T-cell (primary cell): Measurements from ENCODE around the gene RNF38. TPM values are rescaled to one million over a fixed set of nuclear protein-coding genes. Genes with fewer than 3 reads are reported as not detected.

Experiments
- ATAC-seq, 4 experiments: fragments of 200-7000 bp in 3 of 4; fragments of 150-1000 bp in 1 of 4; cut with Tn5 transposase; replicated peaks in 1 of 4; 1 replicate in 3 of 4; 2 replicates in 1 of 4; pipeline ENCODE4 v1.10.0; 2021; ENCODE audit warnings: moderate library complexity in 3 of 4, mild to moderate bottlenecking in 2 of 4, moderate number of reproducible peaks in 1 of 4
- CTCF ChIA-PET, 2 donors: fragments of 300-600 bp; sonication (Branson Sonifier 250); formaldehyde crosslinking; loops; one replicate each; lab custom pipeline; 2022; ENCODE audit warnings: antibody characterized with exemption in 2 of 2; lab: Charles Lee
- POLR2A ChIA-PET, 2 donors: fragments of 300-600 bp; sonication (Branson Sonifier 250); formaldehyde crosslinking; loops; one replicate each; lab custom pipeline; 2022; ENCODE audit warnings: antibody characterized with exemption in 2 of 2; lab: Charles Lee
- DNase-seq, 35 experiments: peaks; one replicate each; pipeline versions ENCODE4 v3.0.0 to v3.0.0-alpha.2; 2013 to 2023
- H3K27ac ChIP-seq: one replicate; pipeline ENCODE4 v1.5.1; 2013; ENCODE audit warnings: low read length
- H3K27me3 ChIP-seq, 2 experiments: replicated peaks in 1 of 2; 1 replicate in 1 of 2; 2 replicates in 1 of 2; pipeline versions ENCODE4 v1.6.1 to v1.7.0; 2013; ENCODE audit warnings: low read length in 1 of 2, mixed read lengths in 1 of 2; ENCODE audit not compliant: control insufficient read depth in 2 of 2, insufficient read depth in 2 of 2; ENCODE audit errors: extremely low read depth in 1 of 2
- H3K36me3 ChIP-seq, 2 donors: 1 replicate in 1 of 2; 2 replicates in 1 of 2; pipeline versions ENCODE4 v1.6.1 to v1.7.0; 2013; ENCODE audit warnings: low read length in 1 of 2; ENCODE audit not compliant: control insufficient read depth in 2 of 2, insufficient read depth in 1 of 2; ENCODE audit errors: extremely low read depth in 1 of 2
- H3K4me1 ChIP-seq, 2 experiments: 1 replicate in 1 of 2; 2 replicates in 1 of 2; pipeline versions ENCODE4 v1.6.1 to v1.7.0; 2013; ENCODE audit warnings: low read length in 2 of 2, mixed read lengths in 1 of 2; ENCODE audit not compliant: insufficient read depth in 2 of 2, control insufficient read depth in 1 of 2; ENCODE audit errors: extremely low read depth in 1 of 2
- H3K4me3 ChIP-seq, 2 donors: 1 replicate in 1 of 2; 2 replicates in 1 of 2; pipeline versions ENCODE4 v1.5.1 to v1.7.0; 2013; ENCODE audit warnings: mild to moderate bottlenecking in 2 of 2, low read length in 1 of 2, moderate library complexity in 1 of 2; ENCODE audit not compliant: control insufficient read depth in 1 of 2; ENCODE audit errors: extremely low read depth in 1 of 2
- H3K9me3 ChIP-seq: 2 replicates; pipeline ENCODE4 v1.7.0; 2013
- H3K27ac Mint-ChIP-seq, 2 donors: one replicate each; pipeline ENCODE4 v1.8.0; 2020 to 2021; ENCODE audit warnings: mild to moderate bottlenecking in 2 of 2, mixed read lengths in 2 of 2
- H3K27me3 Mint-ChIP-seq, 2 donors: one replicate each; pipeline ENCODE4 v1.8.0; 2021 to 2022; ENCODE audit warnings: mixed read lengths in 2 of 2
- H3K36me3 Mint-ChIP-seq: one replicate; pipeline ENCODE4 v1.8.0; 2021; ENCODE audit warnings: mixed read lengths
- H3K4me1 Mint-ChIP-seq, 3 donors: one replicate each; pipeline ENCODE4 v1.8.0; 2020 to 2022; ENCODE audit warnings: mixed read lengths in 3 of 3, mild to moderate bottlenecking in 1 of 3
- H3K4me3 Mint-ChIP-seq, 3 donors: one replicate each; pipeline ENCODE4 v1.8.0; 2020 to 2022; ENCODE audit warnings: mild to moderate bottlenecking in 3 of 3, mixed read lengths in 3 of 3, moderate library complexity in 3 of 3
- H3K9me3 Mint-ChIP-seq, 3 donors: one replicate each; pipeline ENCODE4 v1.8.0; 2020 to 2022; ENCODE audit warnings: mixed read lengths in 3 of 3
- WGBS: methylation state at CpG from one replicate; pipeline ENCODE4 v1.1.5; 2013; ENCODE audit warnings: missing lambda C conversion rate; ENCODE audit not compliant: insufficient coverage; 5-methylcytosine and 5-hydroxymethylcytosine counted together
- total RNA-seq, 35 experiments: library from RNA in 6 of 35; stranded (reverse) in 6 of 35; fragments of 120-200 nt in 1 of 35; gene quantifications; one replicate each; pipeline versions ENCODE4 v1.2.1 to v1.2.4 and lab custom pipeline; 2013 to 2026

RNF38 gene
- total RNA-seq, 5 donors from 2014 or later (not counting 1 experiment from before 2014, with no cell fraction given), result 61.0 to 92.3 (median 71.2) TPM

DNA sequence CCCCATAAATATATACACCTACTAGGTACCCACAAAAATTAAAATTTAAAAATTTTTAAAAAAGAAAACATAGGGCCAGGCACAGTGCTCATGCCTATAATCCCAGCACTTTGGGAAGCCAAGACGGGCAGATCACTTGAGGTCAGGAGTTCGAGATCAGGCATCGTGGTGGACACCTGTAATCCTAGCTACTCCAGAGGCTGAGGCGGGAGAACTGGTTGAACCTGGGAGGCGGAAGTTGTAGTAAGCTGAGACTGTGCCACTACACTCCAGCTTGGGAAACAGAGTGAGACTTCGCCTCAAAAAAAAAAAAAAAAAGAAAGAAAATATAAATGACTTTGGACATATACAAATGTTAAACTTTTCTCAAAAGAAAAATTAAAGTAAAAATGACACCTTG, 33.3 kb upstream of the RNF38 start:
- Mint-ChIP-seq H3K4me1 (peaks cover 46 to 52% (median 49%) of the 10 kb centered on the region in 3 donors), H3K4me3 (no peak overlapping the region), H3K9me3 (no peaks in the 10 kb centered on the region), H3K27me3 (no peaks in the 10 kb centered on the region), H3K27ac (no peak overlapping the region), H3K36me3 (peaks cover 11% of the 10 kb centered on the region)
- no peak for ATAC-seq
- Histone ChIP-seq H3K27me3 (no peaks in the 10 kb centered on the region), H3K4me1 (peaks cover 0 to 2% of the 10 kb centered on the region in 2 experiments), H3K36me3 (peaks cover 0 to 4% of the 10 kb centered on the region in 2 donors), H3K4me3 (no peak overlapping the region), H3K27ac (no peak overlapping the region), H3K9me3 (no peaks in the 10 kb centered on the region)
- POLR2A ChIA-PET, result no interaction called here
- WGBS, result 100% methylated on average over 1 of the region's 6 CpGs
- no peak for DNase-seq
- CTCF ChIA-PET, result no interaction called here

DNA sequence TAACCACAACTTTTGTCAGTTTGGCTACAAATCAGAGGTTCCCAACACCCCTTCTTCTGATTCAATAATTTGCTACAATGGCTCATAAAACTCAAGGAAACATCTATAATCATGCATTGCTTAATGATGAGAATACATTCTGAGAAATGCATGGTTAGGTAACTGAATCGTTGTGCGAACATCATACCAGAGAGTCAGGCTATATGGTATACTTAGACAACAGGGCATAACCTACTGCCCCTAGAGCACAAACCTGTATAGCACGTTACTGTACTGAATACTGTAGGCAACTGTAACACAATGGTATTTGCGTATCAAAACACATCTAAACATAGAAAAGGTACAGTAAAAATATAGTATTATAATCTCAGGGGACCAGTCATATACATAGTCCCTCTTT, 31.0 kb upstream of the RNF38 start:
- no CpG with 5 or more reads among the region's 4 CpGs for WGBS
- no peak overlapping the region for H3K4me3 ChIP-seq
- ChIA-PET CTCF (interaction anchor here in 1 of 2 donors (1.0 kb wide), 1 partner anchor 124 kb away, joined by 4 read pairs; no protein-coding TSS in a partner anchor), POLR2A (no interaction called here)
- H3K36me3 ChIP-seq, result peaks cover 0 to 4% of the 10 kb centered on the region in 2 donors
- ATAC-seq (no peak), DNase-seq (no peak)
- Mint-ChIP-seq H3K27me3 (no peaks in the 10 kb centered on the region), H3K9me3 (no peaks in the 10 kb centered on the region), H3K36me3 (peaks cover 15% of the 10 kb centered on the region), H3K4me1 (peaks cover 46 to 52% (median 47%) of the 10 kb centered on the region in 3 donors), H3K4me3 (no peak overlapping the region), H3K27ac (no peak overlapping the region)
- H3K27ac ChIP-seq, result no peak overlapping the region
- peaks cover 5 to 7% of the 10 kb centered on the region in 2 experiments for H3K4me1 ChIP-seq
- no peaks in the 10 kb centered on the region for H3K9me3 ChIP-seq
- H3K27me3 ChIP-seq, result no peaks in the 10 kb centered on the region

DNA sequence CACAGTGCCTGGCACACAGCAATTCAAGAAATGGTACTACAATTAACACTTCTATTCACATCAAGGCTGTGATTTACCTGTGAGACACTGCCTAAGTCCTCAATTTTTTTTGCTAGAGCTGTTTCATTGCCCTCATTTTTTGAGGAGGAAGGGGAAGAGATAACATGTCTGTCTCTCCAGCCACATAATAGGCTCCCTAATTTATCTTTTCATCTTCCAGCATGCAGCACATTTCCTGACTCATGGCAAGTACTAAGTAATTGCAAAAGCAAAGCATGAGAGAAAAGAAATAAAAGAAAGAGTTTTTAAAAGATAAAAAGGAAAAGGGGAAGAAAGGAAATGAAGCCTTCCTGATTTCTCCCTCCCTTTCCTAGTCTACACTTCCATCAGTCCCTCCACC, 26.9 kb upstream of the RNF38 start:
- POLR2A ChIA-PET, result interaction anchor here in 1 of 2 donors (1.0 kb wide), 1 partner anchor 125 kb away, joined by 3 read pairs; no protein-coding TSS in a partner anchor
- H3K4me3 Mint-ChIP-seq, result no peak overlapping the region

DNA sequence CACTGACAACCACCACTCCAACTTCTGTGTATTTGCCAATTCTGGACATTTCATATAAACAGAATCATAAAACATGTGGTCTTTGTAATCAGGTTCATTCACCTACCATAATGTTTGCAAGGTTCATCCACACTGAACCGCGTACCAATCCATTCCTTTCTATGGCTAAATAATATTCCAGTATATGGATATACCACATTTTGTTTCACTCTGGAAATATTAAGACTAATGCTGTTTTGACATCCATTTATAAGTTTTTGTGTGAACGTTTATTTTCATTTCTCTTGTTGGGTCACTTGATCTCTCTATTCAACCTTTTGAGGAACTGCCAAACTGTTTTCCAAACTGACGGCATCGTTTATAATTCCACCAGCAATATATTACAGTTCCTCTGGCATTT, 26.3 kb upstream of the RNF38 start:
- H3K4me3 ChIP-seq, result no peak overlapping the region
- ChIA-PET POLR2A (no interaction called here), CTCF (no interaction called here)
- H3K27me3 ChIP-seq, result no peaks in the 10 kb centered on the region
- peaks cover 29% of the 10 kb centered on the region for H3K36me3 Mint-ChIP-seq
- H3K4me1 ChIP-seq, result peaks cover 5 to 7% of the 10 kb centered on the region in 2 experiments
- no peak overlapping the region for H3K4me3 Mint-ChIP-seq
- peaks cover 4 to 17% of the 10 kb centered on the region in 2 donors for H3K36me3 ChIP-seq
- no CpG with 5 or more reads among the region's 5 CpGs for WGBS
- no peaks in the 10 kb centered on the region for H3K27me3 Mint-ChIP-seq
- peaks cover 53 to 58% (median 54%) of the 10 kb centered on the region in 3 donors for H3K4me1 Mint-ChIP-seq
- ATAC-seq, result no peak
- H3K27ac ChIP-seq, result no peak overlapping the region
- H3K9me3 Mint-ChIP-seq, result no peaks in the 10 kb centered on the region
- no peak for DNase-seq
- peak overlapping the region in 1 of 2 donors; percentile 46 for H3K27ac Mint-ChIP-seq
- H3K9me3 ChIP-seq, result no peaks in the 10 kb centered on the region

More for the DNA sequence above, 26.9 kb upstream of the RNF38 start:
- Mint-ChIP-seq H3K4me1 (peaks cover 54 to 58% (median 54%) of the 10 kb centered on the region in 3 donors), H3K36me3 (peaks cover 29% of the 10 kb centered on the region), H3K27me3 (no peaks in the 10 kb centered on the region), H3K9me3 (no peaks in the 10 kb centered on the region), H3K27ac (peak overlapping the region in 1 of 2 donors; percentile 5)
- no peak overlapping the region for H3K4me3 ChIP-seq
- peaks cover 5 to 7% of the 10 kb centered on the region in 2 experiments for H3K4me1 ChIP-seq
- H3K36me3 ChIP-seq, result peaks cover 4 to 17% of the 10 kb centered on the region in 2 donors
- H3K27ac ChIP-seq, result no peak overlapping the region
- ATAC-seq, result no peak
- no peaks in the 10 kb centered on the region for H3K9me3 ChIP-seq
- CTCF ChIA-PET, result no interaction called here
- no peaks in the 10 kb centered on the region for H3K27me3 ChIP-seq
- no peak for DNase-seq

- Mint-ChIP-seq H3K36me3 (peaks cover 26% of the 10 kb centered on the region), H3K4me3 (no peak overlapping the region), H3K27ac (peak overlapping the region; percentile 30 to 53), H3K4me1 (peaks cover 46 to 53% (median 53%) of the 10 kb centered on the region in 3 donors), H3K9me3 (no peaks in the 10 kb centered on the region), H3K27me3 (no peaks in the 10 kb centered on the region)
- DNase-seq, result no peak
- H3K4me3 ChIP-seq, result no peak overlapping the region
- H3K36me3 ChIP-seq, result peaks cover 4 to 28% of the 10 kb centered on the region in 2 donors
- no peak for ATAC-seq
- WGBS, result 92% methylated on average over 2 of the region's 8 CpGs
- no peaks in the 10 kb centered on the region for H3K9me3 ChIP-seq
- CTCF ChIA-PET, result no interaction called here
- H3K27me3 ChIP-seq, result no peaks in the 10 kb centered on the region
- POLR2A ChIA-PET, result no interaction called here
- H3K4me1 ChIP-seq, result peaks cover 5 to 7% of the 10 kb centered on the region in 2 experiments
- no peak overlapping the region for H3K27ac ChIP-seq
Observed at GRCh38 chr9:36424289-36425055, 24.4 kb upstream of the RNF38 start.

DNA sequence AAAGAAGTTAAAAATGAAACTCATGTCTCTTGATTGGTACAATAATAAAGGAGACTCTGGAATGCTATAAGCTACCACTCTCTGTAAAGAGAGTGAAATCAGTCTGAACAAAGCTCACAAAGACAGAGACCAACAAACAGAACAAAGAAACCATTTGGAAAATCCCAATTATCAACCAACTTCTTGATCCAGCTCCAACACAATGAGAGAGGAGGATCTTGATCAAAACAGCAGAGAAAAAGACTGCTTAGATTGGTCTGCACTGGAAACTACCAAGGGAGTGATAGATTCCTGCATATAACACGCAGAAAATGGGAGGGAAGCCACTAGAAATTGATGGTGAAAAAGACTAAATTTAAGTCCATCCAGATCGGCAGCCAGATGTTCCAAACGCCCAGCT, 23.1 kb upstream of the RNF38 start:
- no peak for ATAC-seq
- Mint-ChIP-seq H3K27me3 (no peaks in the 10 kb centered on the region), H3K4me3 (no peak overlapping the region), H3K27ac (peak overlapping the region; percentile 11 to 30), H3K4me1 (peaks cover 37 to 45% (median 41%) of the 10 kb centered on the region in 3 donors), H3K9me3 (no peaks in the 10 kb centered on the region), H3K36me3 (peaks cover 29% of the 10 kb centered on the region)
- WGBS, result no CpG with 5 or more reads among the region's 3 CpGs
- H3K4me3 ChIP-seq, result no peak overlapping the region
- ChIA-PET POLR2A (no interaction called here), CTCF (interaction anchor here in 1 of 2 donors (0.6 to 0.7 kb wide), 2 partner anchors 8 to 272 kb away, joined by 3 to 7 read pairs; no protein-coding TSS in a partner anchor)
- peaks cover 4 to 25% of the 10 kb centered on the region in 2 donors for H3K36me3 ChIP-seq
- no peaks in the 10 kb centered on the region for H3K27me3 ChIP-seq
- no peak overlapping the region for H3K27ac ChIP-seq
- DNase-seq, result no peak
- no peaks in the 10 kb centered on the region for H3K9me3 ChIP-seq
- peaks cover 5 to 7% of the 10 kb centered on the region in 2 experiments for H3K4me1 ChIP-seq
